GM18858 (cell line): Measurements from ENCODE around the gene CASP7.
"Not testable (repeated sequence)": the region's sequence is repeated elsewhere in the genome, so short reads cannot be mapped to it uniquely, and the experiment has no call there.

Experiments used
- ATAC-seq: cut with Tn5 transposase; IDR thresholded peaks from one replicate; pipeline ENCODE4 v1.9.1; 2021; ENCODE audit not compliant: unreplicated experiment

The CASP7 gene

DNA sequence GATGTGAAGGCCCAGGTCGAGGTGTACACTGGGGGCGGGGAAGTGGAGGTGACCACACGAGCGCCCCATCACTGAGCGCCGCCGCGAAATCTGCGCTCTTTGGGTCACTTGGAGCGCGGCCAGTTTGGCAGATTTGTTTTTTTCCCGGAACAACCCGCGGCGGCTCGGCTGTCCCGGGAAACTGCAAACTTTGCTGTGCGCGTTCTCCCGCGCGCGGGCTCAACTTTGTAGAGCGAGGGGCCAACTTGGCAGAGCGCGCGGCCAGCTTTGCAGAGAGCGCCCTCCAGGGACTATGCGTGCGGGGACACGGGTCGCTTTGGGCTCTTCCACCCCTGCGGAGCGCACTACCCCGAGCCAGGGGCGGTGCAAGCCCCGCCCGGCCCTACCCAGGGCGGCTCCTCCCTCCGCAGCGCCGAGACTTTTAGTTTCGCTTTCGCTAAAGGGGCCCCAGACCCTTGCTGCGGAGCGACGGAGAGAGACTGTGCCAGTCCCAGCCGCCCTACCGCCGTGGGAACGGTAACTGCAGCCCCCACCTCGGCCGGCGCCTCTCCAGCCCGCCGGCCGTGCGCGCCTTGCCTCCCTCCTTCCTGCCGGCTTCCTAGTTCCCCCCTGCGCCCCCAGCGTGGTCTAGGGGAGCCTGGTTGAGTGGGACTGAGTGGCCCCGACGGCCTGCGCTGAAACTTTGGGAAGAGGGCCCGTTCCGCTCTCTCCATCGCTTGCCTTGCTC, at the start of gene CASP7:
CASP7 (plus strand) TSS at position 450 of the 727 bp plus-strand sequence. CDS start 17,582 bp downstream, outside the sequence.
- ATAC-seq = peak; percentile 43

DNA sequence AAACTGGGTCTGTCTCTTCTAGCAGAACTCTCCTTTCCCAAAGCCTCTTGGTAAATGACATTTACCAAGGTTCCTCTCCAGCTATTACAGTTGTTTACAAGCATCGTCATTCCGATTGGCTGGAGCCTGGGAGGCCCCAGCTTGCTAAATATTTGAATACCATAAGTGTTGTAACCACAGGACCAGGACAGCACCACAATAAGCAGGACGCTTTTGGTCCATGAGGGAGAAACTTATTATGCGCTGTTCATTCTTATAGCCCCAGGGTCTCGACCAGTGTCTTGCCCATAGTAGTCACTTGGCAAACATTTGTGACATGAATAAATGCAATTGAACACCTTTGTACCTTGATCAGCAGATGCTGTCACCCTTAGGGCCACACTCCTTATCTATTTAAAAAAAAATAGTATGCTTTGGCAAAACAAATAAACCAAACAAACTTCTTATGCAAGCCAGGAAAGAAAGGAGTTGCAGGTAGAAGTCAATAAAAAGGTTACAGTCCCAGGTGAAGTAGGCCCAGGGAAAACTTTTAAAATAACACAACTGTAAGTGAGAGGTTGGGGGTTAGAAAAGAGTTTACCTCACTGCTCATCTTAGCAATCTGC, 48.7 kb upstream of the CASP7 start:
- ATAC-seq = no peak

DNA sequence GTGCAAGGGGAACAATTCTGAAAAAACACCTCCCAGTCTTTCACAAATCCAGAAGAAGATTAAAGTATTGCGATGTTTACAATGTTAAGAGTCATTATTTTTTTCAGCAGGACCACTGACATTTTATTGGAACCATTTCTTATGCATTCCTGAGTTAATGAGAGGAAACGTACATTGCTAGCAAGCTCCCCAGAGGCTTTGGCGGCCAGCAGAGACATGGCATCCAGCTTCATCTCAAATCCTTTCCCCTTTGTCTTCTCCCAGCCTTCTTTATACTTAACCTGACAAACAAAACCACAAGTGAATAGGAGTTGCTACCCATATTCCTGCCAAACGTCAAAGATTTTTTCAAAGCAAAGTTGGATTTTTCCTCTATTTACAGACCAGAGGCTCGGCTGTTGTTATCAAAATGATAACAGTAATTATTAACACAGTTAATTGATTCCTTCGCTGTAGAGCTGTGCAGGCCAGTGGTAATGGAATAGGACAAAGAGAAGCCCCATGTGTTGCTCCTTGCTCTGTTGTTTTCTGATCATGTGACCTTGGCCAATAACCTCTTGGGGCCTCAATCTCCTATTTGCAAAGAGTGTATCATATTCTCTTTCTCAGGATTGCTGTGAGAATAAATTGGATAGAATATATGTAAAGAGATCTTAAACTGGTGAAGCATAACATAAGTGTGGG, 47.9 kb upstream of the CASP7 start:
- no peak for ATAC-seq

DNA sequence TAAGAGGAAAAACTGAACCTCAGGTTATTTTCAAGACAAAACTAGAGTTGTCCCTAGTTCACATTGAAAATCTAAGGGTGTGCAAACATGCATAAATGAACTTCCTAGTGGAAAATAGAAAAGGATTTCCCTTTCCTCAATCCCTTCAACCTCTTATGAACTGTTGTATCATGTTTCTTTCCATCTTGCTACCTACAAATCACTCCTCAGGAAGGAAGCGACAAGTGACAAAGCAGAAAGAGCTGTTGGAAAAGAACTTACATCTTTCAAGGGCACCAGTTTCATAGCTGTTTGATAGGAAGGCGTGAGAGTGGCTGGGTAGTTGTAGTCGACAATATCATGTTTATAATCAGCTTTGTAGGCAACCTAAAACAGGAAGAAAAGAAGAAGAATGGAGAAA, 39.7 kb upstream of the CASP7 start:
- ATAC-seq = no peak

DNA sequence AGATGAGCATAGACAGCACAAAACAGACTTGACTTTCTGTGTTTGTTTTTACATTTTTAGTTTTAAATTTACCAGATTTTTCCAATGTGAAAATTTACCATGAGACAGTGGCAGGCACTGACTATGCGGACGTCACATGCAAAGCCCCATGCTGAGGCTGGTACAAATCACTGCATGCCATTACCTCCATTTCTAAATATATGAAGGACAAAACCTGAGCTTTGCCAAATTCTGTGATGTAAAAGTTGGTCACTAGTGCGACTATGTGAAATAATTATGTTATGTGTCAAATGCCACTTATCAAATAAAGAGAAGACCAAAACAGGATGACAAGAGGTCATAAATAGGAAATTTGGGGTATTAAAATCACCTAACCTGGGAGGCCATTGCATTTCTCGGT, 38.0 kb upstream of the CASP7 start:
- no peak for ATAC-seq

DNA sequence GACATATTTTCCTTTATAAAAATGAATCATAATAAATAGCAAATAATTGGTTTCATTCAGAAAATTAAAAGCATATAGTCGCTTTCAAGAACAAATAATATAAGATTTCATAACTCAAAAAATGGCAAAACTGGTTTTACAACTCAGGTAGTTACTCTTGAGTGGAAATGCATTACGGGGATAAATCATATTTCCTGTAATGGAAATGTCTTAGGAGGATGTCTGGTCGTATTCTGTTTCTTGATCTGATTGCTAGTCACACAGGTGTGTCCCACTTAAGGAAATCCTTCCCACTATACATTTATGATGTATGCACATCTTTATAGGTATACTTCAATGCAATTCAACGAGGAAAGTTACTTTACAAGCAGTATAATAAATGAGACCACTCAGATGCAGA, 36.5 kb upstream of the CASP7 start:
- no peak for ATAC-seq

DNA sequence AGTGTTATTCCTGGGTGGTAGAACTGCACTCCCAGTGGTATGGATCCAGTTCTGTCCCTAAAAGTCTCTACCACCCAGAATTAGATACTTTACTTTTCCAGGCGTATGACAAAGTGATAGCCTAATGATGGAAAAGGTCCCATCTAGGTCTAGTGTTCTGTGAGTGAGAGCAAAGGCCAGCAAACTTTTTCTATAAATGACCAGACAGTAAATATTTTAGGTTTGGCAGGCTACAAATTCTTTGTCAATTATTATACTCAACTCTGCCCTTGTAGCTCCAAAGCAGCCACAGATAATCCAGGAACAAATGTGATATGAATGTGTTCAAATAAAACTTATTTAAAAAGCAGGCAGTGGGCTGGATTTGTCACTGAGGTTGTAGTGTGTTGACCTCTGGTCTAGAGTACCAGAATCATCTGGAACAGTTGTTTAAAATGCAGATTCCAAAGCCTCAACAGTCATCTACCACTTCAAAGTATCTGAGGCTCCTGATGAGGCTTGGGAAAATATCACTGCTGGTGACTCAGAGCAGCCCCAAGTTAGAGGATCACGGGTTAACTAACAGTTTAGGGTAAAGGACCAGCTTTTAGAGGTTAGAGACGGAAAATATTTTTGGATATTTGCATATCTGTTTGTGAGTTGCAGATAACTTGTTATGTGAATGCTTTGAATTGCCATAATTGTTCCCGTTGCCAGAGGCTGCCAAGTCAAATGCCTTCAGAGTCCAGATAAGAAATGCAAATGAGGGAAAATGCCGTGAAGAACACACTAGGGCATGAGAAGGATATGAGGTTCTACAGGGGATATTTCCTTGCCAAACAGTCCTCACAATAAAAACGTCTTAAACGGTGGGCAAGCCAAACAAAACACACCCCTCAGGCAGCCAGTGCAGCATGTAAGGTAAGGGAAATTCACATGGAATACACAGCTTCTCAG, 35.3 kb upstream of the CASP7 start:
- ATAC-seq = no peak

DNA sequence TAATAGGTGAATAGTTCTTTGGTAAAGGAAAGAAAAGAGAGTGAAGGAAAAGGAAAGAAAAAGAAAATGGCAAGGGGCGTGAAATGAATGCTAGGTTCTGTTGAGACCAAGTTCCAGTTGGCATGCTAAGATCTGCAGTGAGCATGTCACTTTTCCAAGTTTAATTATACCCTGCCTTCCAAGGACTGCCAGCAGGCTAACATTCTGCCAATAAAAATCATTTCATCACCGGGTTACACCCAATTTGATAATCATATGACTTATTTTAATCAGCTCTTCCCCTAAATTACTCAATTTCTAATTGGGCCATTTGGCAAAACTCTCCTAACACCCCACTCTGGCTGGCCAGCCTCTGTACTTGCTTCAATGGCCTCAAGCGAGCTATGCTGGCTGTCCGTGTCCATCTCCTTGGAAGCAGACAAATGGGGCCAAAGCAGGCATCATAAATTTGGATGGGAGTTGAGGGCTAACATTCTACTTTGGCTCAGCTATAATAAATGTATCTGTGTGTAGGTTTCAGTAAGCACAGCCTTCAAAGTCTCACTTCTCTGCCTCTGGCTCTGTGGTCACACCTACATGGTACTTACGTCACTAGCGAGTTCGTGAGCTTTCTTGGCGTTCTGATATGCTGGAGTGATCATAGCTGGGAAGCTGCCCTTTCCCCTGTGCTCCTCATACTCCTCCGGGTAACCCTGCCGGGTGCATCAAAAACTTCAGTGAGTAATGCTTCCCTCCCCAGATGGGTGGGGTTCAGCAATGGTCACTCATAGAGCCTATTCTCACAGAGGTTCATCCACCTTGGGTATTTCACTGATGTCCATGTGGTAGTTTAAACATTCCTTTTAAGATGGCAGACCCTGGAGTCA, 33.1 kb upstream of the CASP7 start:
- no peak for ATAC-seq

DNA sequence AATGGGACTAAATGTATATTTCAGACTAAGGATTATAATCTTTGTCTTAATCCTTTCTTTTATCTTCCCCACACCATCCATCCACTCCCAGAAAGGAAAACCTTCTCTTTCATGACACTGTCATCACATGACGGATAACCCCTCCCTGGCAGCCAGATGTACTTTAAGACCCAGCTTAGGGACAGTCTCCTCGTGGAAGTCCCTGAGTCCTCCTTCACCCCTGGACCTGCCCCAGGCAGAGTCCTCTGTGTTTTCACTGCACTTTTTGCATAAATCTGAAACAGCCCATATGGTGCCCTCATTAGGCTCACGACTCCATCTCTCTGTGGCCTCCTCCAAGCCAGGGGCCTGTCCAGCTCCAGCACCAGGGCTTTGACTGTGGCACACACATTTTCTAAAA, 31.9 kb upstream of the CASP7 start:
- no peak for ATAC-seq

DNA sequence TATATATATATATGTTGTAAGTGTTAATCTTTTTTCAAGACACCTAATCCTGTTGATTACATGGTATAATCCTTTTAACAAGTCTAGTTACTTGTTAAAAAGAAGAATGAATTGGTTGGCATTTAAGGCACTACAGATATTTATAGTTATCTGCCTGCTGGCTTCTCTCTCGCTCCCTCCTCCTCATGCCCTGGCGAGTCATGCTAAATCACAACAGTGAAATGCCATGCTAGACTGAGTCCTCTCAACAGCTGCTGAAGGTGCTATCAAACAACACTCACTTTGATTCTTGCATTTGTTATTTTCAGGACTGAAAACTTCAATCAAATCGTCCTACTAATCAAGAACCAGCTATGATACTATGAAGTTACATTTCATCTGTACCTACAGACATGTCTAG, 31.2 kb upstream of the CASP7 start:
- ATAC-seq = no peak

DNA sequence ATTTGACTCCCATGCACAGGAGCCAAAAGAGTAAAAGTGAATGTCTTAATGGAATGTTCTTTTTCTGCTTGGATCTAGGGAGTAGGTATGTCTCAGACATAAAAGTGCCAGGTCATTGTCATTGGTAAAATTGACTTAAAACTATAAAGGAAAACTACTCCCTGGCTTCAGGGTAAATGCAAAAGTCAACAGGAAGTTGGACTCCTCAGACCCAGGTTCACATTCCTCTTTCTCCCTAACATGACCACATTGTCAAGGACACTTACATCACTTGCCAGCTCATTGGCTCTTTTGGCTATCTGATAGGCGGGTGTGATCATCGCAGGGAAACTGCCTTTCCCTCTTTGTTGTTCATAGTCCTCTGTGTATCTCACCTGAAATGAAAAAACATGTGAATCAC, 29.5 kb upstream of the CASP7 start:
- ATAC-seq = no peak

DNA sequence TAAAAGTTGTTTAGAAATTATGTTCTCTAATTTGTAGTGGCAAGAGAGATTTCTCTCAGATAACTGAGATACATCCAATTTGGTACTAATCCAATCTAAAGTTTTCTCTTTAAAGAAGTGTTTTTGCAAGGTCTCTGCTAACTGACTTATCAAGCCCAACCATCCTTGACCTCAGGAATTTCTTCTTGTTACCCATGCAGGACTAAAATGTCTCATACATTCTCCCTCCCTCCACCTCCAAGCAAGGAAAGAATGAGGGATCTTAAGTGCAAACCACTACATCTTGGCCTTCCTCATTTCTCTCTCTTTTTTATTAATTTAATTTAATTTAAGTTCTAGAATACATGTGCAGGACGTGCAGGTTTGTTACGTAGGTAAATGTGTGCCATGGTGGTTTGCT, 28.7 kb upstream of the CASP7 start:
- no peak for ATAC-seq

DNA sequence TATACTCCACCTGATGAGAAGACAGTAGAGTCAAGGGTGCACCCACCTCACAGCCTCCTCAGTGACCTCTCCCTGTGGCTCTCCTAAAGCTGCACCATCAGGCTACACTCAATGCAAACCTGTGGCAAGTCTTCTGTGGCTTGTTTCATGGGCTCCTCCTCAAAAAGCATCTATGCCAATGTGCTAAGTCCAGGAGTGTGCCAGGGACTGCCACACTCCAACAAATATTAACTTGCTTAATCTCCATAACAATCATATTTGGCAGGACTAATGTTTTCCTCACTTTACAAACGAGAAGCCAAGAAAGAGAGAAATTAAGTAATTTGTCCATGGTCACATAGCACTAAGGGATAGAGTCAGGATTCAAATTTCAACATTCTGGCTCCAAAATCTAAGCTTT, 27.8 kb upstream of the CASP7 start:
- no peak for ATAC-seq

DNA sequence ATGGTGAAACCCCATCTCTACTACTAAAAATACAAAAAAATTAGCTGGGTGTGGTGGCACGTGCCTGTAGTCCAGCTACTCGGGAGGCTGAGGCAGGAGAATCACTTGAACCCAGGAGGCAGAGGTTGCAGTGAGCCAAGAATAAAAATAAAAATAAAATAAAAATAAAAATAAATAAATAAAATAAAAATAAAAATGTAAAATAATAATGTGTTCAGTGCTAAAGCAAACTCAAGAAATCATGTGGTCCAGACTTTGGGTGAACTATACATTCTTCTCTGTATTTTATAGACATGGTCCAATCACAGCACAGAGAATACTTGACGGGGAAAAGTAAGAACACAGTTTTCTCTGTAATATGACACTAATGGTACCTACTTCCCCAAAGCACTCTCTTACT, 27.3 kb upstream of the CASP7 start:
- not testable (repeated sequence) for ATAC-seq

DNA sequence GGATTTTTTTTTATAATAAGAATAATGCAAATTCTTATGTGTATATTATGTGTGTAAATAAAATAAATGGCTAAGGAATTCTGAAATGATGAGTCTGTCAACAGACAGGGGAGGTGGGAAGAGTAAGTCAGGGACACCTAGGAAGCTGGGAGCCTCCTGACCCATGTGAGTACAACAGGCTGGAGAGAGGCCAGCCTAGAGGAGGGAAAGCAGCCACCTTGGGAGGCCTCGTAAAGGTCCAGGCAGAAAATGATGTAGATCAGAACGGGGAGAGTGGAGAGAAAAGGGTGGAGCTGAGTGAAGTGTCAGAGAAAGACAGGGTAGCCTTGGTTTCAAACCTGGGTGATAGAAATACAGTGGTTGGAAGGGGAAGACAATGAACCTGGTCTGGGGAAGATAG, 22.8 kb upstream of the CASP7 start:
- ATAC-seq = no peak

DNA sequence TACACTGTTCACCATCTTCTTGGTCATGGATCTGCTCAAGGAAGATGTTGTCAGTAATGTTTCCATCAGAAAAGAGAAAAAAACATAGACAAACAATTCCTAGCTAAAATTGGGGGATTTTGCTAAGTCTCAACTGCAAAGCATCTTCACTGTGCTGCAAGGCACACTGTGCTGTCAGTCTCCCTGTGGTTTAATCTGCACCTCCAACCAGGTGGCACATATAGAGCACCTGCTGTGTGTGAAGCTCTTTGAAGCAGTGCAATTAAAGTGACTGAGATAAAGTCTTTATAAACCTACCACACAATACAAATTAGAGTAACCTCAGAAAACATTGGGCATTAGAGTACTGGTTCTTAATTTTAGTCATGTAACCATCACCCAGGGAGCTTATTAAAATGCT, 22.2 kb upstream of the CASP7 start:
- ATAC-seq = no peak

DNA sequence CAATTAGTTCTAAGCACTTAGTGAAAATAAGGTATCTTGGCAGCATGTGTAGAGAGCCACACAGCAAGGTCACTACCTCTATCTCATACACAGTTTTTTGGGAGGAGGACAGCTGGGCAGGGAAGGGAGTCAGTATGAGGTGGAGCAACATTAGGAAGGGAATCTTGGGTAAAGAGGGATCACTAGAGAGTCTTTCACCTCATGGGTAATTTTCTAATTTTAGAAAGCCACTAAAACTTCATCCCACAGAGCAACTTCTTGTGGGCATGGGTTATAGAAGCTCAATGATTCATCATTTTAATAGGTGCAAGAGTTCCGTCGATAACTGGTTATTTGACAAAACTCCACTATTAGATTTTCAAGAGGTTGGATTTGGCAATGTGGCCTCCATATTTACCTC, 18.4 kb upstream of the CASP7 start:
- no peak for ATAC-seq

DNA sequence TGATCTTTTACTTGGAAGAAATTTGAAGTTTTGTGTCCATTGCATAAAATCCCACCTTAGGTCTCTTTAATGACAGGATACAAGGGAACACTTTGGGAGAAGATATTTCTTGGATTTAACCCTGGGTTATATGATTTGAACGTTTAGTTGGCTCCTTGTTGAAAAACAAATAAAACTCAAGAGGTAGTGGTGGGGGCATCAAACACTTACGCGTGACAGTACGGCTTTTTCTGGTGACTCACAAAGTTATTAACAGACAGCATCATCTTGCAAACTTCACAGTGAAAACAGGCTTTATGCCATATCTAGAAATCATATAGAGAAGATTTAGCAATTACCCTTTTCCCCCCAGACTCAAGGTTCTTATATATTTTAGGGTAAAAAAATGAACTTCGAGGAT, 16.6 kb upstream of the CASP7 start:
- ATAC-seq = no peak

DNA sequence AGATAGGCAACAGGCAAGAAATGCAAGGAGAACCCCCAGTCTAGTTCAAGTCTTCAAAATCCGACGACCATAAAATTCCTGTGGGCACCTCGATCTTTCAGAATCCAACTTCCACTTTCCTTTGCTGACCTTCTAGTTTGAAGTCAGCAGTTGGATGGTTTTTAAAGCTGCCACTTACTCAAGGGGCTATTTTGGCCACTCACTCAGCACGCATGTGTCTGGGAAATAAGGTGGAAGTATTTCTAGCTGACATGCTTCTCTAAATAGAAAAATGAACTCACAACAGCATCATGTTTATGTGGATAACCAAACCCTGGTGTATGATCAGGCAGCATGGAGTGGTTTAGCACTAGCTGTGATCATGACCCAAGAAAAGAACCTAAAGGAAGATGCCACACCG, 15.8 kb upstream of the CASP7 start, which contains the start of gene NRAP:
NRAP (minus strand) TSS at position 134 of the 400 bp plus-strand sequence. CDS start 159 bp downstream, outside the sequence.
- no peak for ATAC-seq

DNA sequence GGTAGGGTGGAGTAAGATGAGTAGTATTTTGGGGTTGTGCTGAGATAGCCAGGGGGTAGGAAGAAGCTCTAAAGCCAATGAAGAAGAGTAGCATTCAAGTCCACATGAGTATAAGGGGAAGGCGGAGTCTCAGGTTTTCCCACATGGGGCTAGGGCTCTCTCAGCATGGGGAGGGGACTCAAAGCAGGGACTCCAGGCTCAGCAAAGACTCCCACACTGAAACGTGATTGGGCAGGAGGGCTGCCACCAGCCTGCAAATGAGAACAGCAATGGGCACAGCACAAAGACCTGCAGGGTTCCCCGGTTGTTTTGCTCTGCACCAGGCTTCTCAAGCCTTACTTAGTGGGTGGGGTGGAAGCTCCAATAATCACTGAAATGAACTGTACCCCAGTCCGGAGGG, 14.4 kb upstream of the CASP7 start:
- no peak for ATAC-seq
